GM23338 (cell line): ENCODE measurements around the gene SAMD8.

Experiments used
- CREB1 ChIP-seq: fragments of 250-450 bp; sonication (Bioruptor Pico); IDR thresholded peaks from 2 replicates; pipeline ENCODE4 v1.5.0; 2020; ENCODE audit warnings: low read depth, mild to moderate bottlenecking, moderate library complexity
- EZH2 ChIP-seq: fragments of 200-600 bp; sonication (generic); IDR thresholded peaks from one replicate; pipeline ENCODE4 v1.8.0; 2017; ENCODE audit warnings: antibody characterized with exemption, mild to moderate bottlenecking, low read depth; ENCODE audit not compliant: unreplicated experiment
- EZH2phosphoT487 ChIP-seq: fragments of 200-600 bp; sonication (generic); IDR thresholded peaks from one replicate; pipeline ENCODE4 v1.8.1; 2018; ENCODE audit warnings: antibody characterized with exemption; ENCODE audit not compliant: unreplicated experiment
- JUNB ChIP-seq: IDR thresholded peaks from one replicate; pipeline ENCODE4 v1.6.1; 2016; ENCODE audit warnings: antibody characterized with exemption; ENCODE audit not compliant: unreplicated experiment
- POLR2AphosphoS5 ChIP-seq: IDR thresholded peaks from 2 replicates; pipeline ENCODE4 v1.6.1; 2016; ENCODE audit warnings: antibody characterized with exemption, low read depth
- STAT1 ChIP-seq: IDR thresholded peaks from one replicate; pipeline ENCODE4 v1.6.1; 2016; ENCODE audit warnings: antibody characterized with exemption; ENCODE audit not compliant: unreplicated experiment
- TF ChIP-seq, protein P1 (sequence below), 2 experiments: fragments of 200-600 bp in 1 of 2; sonication (generic) in 1 of 2; conservative IDR thresholded peaks; 2 replicates each; pipeline versions ENCODE4 v1.5.1 to v1.6.1; 2016 to 2017; ENCODE audit warnings: antibody characterized with exemption in 2 of 2, low read depth in 2 of 2, mild to moderate bottlenecking in 2 of 2, moderate library complexity in 1 of 2
- TF ChIP-seq, protein P2 (sequence below): IDR thresholded peaks from one replicate; pipeline ENCODE4 v1.6.1; 2018; ENCODE audit warnings: antibody characterized with exemption; ENCODE audit not compliant: unreplicated experiment

DNA sequence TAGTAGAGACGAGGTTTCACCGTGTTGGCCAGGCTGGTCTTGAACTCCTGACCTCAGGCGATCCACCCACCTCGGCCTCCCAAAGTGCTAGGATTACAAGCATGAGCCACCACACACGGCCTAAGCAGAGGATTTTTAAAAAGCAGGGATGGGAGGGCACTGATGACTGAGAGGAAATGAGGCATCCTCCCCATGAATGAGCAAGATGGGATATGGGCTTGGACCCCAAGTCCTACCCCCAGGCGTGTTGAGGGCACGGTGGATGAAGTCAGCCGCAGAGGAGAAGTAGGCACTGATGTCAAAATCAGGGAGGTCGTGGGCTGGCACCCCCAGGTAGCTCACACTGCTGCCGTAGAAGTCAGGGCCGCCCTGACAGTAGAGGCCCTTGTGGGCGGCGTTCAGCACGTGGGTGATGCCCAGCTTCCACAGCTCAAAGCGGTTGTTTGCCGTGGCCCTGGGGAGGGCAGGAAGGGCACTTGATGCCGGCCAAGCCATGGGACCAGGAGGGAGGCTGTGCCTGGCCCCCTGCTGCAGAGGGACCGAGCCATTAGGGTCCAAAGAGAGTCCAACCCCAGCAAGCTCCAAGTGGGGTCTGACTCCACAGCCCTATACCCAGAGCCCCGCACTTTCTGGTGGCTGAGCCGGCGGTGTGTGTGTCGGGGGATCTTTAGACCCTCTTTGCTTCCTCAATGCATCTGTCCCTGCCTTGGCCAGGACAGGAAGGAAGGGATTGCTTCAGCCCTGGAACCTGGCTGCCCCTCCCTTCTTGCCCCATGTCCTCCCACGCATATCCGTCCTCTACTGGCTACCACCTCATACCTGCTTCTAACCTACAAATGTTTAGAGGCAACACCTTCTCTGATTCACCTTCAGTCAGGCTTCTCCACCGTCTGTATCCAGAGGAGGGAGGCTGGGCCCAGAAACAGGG is 3.4 kb upstream of the SAMD8 start:
- TF ChIP-seq, protein P1, sequence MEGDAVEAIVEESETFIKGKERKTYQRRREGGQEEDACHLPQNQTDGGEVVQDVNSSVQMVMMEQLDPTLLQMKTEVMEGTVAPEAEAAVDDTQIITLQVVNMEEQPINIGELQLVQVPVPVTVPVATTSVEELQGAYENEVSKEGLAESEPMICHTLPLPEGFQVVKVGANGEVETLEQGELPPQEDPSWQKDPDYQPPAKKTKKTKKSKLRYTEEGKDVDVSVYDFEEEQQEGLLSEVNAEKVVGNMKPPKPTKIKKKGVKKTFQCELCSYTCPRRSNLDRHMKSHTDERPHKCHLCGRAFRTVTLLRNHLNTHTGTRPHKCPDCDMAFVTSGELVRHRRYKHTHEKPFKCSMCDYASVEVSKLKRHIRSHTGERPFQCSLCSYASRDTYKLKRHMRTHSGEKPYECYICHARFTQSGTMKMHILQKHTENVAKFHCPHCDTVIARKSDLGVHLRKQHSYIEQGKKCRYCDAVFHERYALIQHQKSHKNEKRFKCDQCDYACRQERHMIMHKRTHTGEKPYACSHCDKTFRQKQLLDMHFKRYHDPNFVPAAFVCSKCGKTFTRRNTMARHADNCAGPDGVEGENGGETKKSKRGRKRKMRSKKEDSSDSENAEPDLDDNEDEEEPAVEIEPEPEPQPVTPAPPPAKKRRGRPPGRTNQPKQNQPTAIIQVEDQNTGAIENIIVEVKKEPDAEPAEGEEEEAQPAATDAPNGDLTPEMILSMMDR (conservative IDR thresholded peaks at IDR 0.05; ENCODE audit: low read depth in 2 of 2): no peak
- TF ChIP-seq, protein P2, sequence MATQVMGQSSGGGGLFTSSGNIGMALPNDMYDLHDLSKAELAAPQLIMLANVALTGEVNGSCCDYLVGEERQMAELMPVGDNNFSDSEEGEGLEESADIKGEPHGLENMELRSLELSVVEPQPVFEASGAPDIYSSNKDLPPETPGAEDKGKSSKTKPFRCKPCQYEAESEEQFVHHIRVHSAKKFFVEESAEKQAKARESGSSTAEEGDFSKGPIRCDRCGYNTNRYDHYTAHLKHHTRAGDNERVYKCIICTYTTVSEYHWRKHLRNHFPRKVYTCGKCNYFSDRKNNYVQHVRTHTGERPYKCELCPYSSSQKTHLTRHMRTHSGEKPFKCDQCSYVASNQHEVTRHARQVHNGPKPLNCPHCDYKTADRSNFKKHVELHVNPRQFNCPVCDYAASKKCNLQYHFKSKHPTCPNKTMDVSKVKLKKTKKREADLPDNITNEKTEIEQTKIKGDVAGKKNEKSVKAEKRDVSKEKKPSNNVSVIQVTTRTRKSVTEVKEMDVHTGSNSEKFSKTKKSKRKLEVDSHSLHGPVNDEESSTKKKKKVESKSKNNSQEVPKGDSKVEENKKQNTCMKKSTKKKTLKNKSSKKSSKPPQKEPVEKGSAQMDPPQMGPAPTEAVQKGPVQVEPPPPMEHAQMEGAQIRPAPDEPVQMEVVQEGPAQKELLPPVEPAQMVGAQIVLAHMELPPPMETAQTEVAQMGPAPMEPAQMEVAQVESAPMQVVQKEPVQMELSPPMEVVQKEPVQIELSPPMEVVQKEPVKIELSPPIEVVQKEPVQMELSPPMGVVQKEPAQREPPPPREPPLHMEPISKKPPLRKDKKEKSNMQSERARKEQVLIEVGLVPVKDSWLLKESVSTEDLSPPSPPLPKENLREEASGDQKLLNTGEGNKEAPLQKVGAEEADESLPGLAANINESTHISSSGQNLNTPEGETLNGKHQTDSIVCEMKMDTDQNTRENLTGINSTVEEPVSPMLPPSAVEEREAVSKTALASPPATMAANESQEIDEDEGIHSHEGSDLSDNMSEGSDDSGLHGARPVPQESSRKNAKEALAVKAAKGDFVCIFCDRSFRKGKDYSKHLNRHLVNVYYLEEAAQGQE: no peak
- TF ChIP-seq JUNB: no peak
- no peak for TF ChIP-seq EZH2
- no peak for TF ChIP-seq EZH2phosphoT487
- no peak for TF ChIP-seq STAT1
- no peak for TF ChIP-seq CREB1
- TF ChIP-seq POLR2AphosphoS5: no peak
